B cell (primary cell): ENCODE measurements around the gene ARPC4. TPM values are rescaled to one million over a fixed set of nuclear protein-coding genes. Genes with fewer than 3 reads are reported as not detected.

Source experiments
- ATAC-seq: fragments of 200-7000 bp; cut with Tn5 transposase; one replicate; pipeline ENCODE4 v1.10.0; 2021; ENCODE audit warnings: low read depth, mild to moderate bottlenecking, moderate number of reproducible peaks, moderate library complexity
- CTCF ChIA-PET: fragments of 350-600 bp; sonication (Branson Sonifier 250); formaldehyde crosslinking; loops from one replicate; lab custom pipeline; 2021; ENCODE audit warnings: antibody characterized with exemption, inconsistent platforms; lab: Charles Lee
- POLR2A ChIA-PET: fragments of 350-600 bp; sonication (Branson Sonifier 250); formaldehyde crosslinking; loops from one replicate; lab custom pipeline; 2021; ENCODE audit warnings: antibody characterized with exemption; lab: Charles Lee
- DNase-seq: peaks from one replicate; pipeline ENCODE4 v3.0.0; 2013
- H2AFZ ChIP-seq: 2 replicates; pipeline ENCODE4 v1.6.1; 2012; ENCODE audit warnings: mild to moderate bottlenecking, low read depth, low read length; ENCODE audit not compliant: insufficient read depth, poor library complexity, severe bottlenecking
- H3K27ac ChIP-seq, 2 donors: 1 replicate in 1 of 2; 2 replicates in 1 of 2; pipeline ENCODE4 v1.5.1; 2012 to 2013; ENCODE audit warnings: low read length in 2 of 2, mild to moderate bottlenecking in 2 of 2, moderate library complexity in 1 of 2
- H3K27me3 ChIP-seq, 4 experiments: fragments of 200-600 bp in 1 of 4; sonication (generic) in 1 of 4; replicated peaks in 1 of 4; 1 replicate in 2 of 4; 2 replicates in 2 of 4; pipeline versions ENCODE4 v1.6.1 to v1.7.0; 2013 to 2016; ENCODE audit warnings: low read length in 3 of 4, mild to moderate bottlenecking in 2 of 4, mixed read lengths in 1 of 4, moderate library complexity in 1 of 4; ENCODE audit not compliant: insufficient read depth in 4 of 4, control insufficient read depth in 3 of 4; ENCODE audit errors: control extremely low read depth in 1 of 4
- H3K36me3 ChIP-seq, 2 experiments: replicated peaks in 1 of 2; 1 replicate in 1 of 2; 2 replicates in 1 of 2; pipeline versions ENCODE4 v1.6.1 to v1.7.1; 2013; ENCODE audit warnings: low read length in 1 of 2; ENCODE audit not compliant: insufficient read depth in 2 of 2, control insufficient read depth in 1 of 2; ENCODE audit errors: control extremely low read depth in 1 of 2, extremely low read depth in 1 of 2
- H3K4me1 ChIP-seq, 2 donors: fragments of 200-600 bp in 1 of 2; sonication (generic) in 1 of 2; 1 replicate in 1 of 2; 2 replicates in 1 of 2; pipeline versions ENCODE4 v1.5.1 to v1.6.1; 2013 to 2017; ENCODE audit warnings: low read length in 2 of 2; ENCODE audit not compliant: control insufficient read depth in 2 of 2, insufficient read depth in 2 of 2
- H3K4me2 ChIP-seq: replicated peaks from 2 replicates; pipeline ENCODE3; 2012; ENCODE audit warnings: mild to moderate bottlenecking, low read depth, low read length; ENCODE audit not compliant: poor library complexity, severe bottlenecking
- H3K4me3 ChIP-seq, 5 experiments: fragments of 200-600 bp in 1 of 5; sonication (generic) in 1 of 5; 1 replicate in 3 of 5; 2 replicates in 2 of 5; pipeline versions ENCODE4 v1.5.1 to v1.7.0; 2011 to 2016; ENCODE audit warnings: low read length in 4 of 5, mild to moderate bottlenecking in 4 of 5, low read depth in 2 of 5, control low read depth in 1 of 5, moderate library complexity in 1 of 5; ENCODE audit not compliant: insufficient read depth in 1 of 5; ENCODE audit errors: control extremely low read depth in 1 of 5, extremely low read depth in 1 of 5
- H3K79me2 ChIP-seq: fragments of 200-600 bp; sonication (generic); one replicate; pipeline ENCODE4 v1.6.0; 2016; ENCODE audit warnings: low read length; ENCODE audit not compliant: control insufficient read depth, insufficient read depth
- H3K9ac ChIP-seq: fragments of 200-600 bp; sonication (generic); 2 replicates; pipeline ENCODE4 v1.6.1; 2017; ENCODE audit warnings: mild to moderate bottlenecking, low read length, moderate library complexity
- H3K9me3 ChIP-seq, 3 donors: one replicate each; pipeline versions ENCODE4 v1.6.1 to v1.7.1; 2013; ENCODE audit warnings: low read length in 2 of 3; ENCODE audit not compliant: control insufficient read depth in 2 of 3, insufficient read depth in 1 of 3; ENCODE audit errors: control extremely low read depth in 1 of 3
- H4K20me1 ChIP-seq: 2 replicates; pipeline ENCODE4 v1.6.0; 2012; ENCODE audit warnings: mild to moderate bottlenecking, low read length; ENCODE audit not compliant: insufficient read depth, control insufficient read depth, poor library complexity, severe bottlenecking
- H3K27ac Mint-ChIP-seq: one replicate; pipeline ENCODE4 v1.8.0; 2021; ENCODE audit warnings: mixed read lengths
- H3K27me3 Mint-ChIP-seq: one replicate; pipeline ENCODE4 v1.8.0; 2021; ENCODE audit warnings: mixed read lengths
- H3K4me1 Mint-ChIP-seq: one replicate; pipeline ENCODE4 v1.8.0; 2021; ENCODE audit warnings: mixed read lengths
- H3K4me3 Mint-ChIP-seq: one replicate; pipeline ENCODE4 v1.8.0; 2021; ENCODE audit warnings: mixed read lengths
- H3K9me3 Mint-ChIP-seq: one replicate; pipeline ENCODE4 v1.8.0; 2022; ENCODE audit warnings: mixed read lengths; ENCODE audit not compliant: insufficient read depth
- CTCF ChIP-seq: fragments of 200-600 bp; IDR thresholded peaks from one replicate; pipeline ENCODE4 v1.8.0; 2022; ENCODE audit warnings: antibody characterized with exemption, mild to moderate bottlenecking
- EZH2 ChIP-seq: IDR thresholded peaks from 2 replicates; pipeline ENCODE4 v1.6.1; 2012; ENCODE audit warnings: borderline replicate concordance, low read depth, mild to moderate bottlenecking, moderate library complexity, low read length; ENCODE audit not compliant: insufficient read depth, poor library complexity, severe bottlenecking
- WGBS: methylation state at CpG from one replicate; pipeline ENCODE4 v1.1.5; 2013; ENCODE audit warnings: missing lambda C conversion rate; ENCODE audit not compliant: insufficient coverage; 5-methylcytosine and 5-hydroxymethylcytosine counted together
- intact Hi-C: fragments of 100-400 bp; cut with micrococcal nuclease; formaldehyde crosslinking; loops from one replicate; pipeline ENCODE4 v1.10.0; 2022
- polyA plus RNA-seq: library from polyadenylated mRNA; depleted of rRNA; stranded (reverse); fragments of >200 nt; gene quantifications from 2 replicates; pipeline ENCODE4 v1.2.3, GENCODE V29; 2012
- total RNA-seq, 2 donors: library from RNA; stranded (reverse); fragments of 120-200 nt in 1 of 2; gene quantifications; 1 replicate in 1 of 2; 2 replicates in 1 of 2; pipeline versions ENCODE4 v1.2.3 to v1.2.4, GENCODE V29; 2013 to 2022

Gene ARPC4
- total and polyA plus RNA-seq, 2 donors (not counting 1 experiment from before 2014, with no cell fraction given), result 110 to 174 TPM

DNA sequence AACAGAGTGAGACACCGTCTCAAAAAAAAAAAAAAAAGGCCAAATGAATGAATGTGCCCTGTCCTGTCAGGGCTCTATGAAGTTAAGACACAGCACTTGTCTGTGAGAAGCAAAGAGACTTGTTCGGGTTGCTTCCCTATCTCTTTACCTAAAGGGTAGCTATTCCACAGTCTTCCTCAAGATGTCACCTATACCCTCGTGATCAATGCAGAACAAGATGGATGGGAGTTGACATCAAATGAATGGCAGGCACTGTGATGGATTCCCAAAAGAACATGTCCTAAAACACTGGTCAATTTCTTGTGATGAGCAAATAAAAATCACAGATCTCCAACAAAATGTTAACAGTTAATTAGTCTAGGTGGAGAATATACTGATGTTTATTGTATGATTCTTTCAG lies 10.1 kb upstream of the ARPC4 start:
- Mint-ChIP-seq H3K4me1 (peaks cover 52% of the 10 kb centered on the region), H3K9me3 (no peaks in the 10 kb centered on the region), H3K4me3 (peak overlapping the region; percentile 61), H3K27ac (peak overlapping the region; percentile 83), H3K27me3 (no peaks in the 10 kb centered on the region)
- no peaks in the 10 kb centered on the region for H3K27me3 ChIP-seq
- peak overlapping the region in 1 of 2 donors; percentile 61 for H3K27ac ChIP-seq
- 90% methylated on average over 2 of the region's 3 CpGs for WGBS
- peak overlapping the region; percentile 59 for H3K4me2 ChIP-seq
- TF ChIP-seq CTCF (peak; percentile 25), EZH2 (no peak)
- DNase-seq, result peak; percentile 66
- POLR2A ChIA-PET, result interaction anchor here (0.7 to 3.7 kb wide), 4 partner anchors 10 to 205 kb away, joined by 3 to 18 read pairs (median 8); partner anchors contain the start of genes ARPC4, EMC3, OGG1 and TADA3
- H2AFZ ChIP-seq, result no peak overlapping the region
- no peaks in the 10 kb centered on the region for H3K9me3 ChIP-seq
- intact Hi-C loops, result loop anchor here (1.0 to 5.0 kb wide), 2 partner anchors 62 to 245 kb away; partner anchors contain the start of genes FANCD2 and RPUSD3
- peaks cover 2 to 45% of the 10 kb centered on the region in 2 experiments for H3K36me3 ChIP-seq
- ATAC-seq, result peak; percentile 22
- H3K79me2 ChIP-seq, result peaks cover 15% of the 10 kb centered on the region
- no peak overlapping the region for H3K4me3 ChIP-seq
- H3K9ac ChIP-seq, result no peak overlapping the region
- no peaks in the 10 kb centered on the region for H4K20me1 ChIP-seq
- H3K4me1 ChIP-seq, result peaks cover 50 to 52% of the 10 kb centered on the region in 2 donors
- CTCF ChIA-PET, result interaction anchor here (0.6 to 4.6 kb wide), 15 partner anchors 10 to 956 kb away, joined by 3 to 25 read pairs (median 4); partner anchors contain the start of genes ARPC4, EMC3, OGG1 and TADA3

DNA sequence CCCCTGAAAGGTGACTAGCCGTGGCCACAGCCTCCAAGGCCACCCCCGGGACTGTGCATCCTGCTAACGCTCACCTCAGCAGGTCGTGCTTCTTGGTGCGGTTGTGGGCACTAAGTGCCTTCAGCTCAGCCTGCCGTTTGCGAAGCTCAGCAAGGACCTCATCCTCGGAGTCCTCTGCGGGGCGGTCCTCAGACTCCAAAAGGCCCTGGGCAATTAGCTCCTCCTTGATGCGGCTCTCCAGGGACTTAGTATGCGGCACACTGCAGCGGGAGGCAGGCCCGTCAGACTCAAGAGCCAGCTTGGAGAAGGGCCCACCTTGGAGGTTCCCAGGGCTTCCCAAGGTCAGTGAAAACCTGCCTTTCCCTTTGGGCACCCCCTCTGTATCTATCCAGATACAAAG lies 8.9 kb upstream of the ARPC4 start:
- POLR2A ChIA-PET, result interaction anchor here (1.0 kb wide), 1 partner anchor 11 kb away, joined by 3 read pairs; no protein-coding TSS in a partner anchor
- no peaks in the 10 kb centered on the region for H3K9me3 ChIP-seq
- no peaks in the 10 kb centered on the region for H3K9me3 Mint-ChIP-seq
- no peak overlapping the region for H2AFZ ChIP-seq
- intact Hi-C loops, result loop anchor here (5.0 kb wide), 1 partner anchor 243 kb away; the partner anchor contains the start of gene FANCD2
- no peak overlapping the region for H3K4me2 ChIP-seq
- DNase-seq (no peak), ATAC-seq (no peak)
- over 99% methylated on average over 14 of the region's 14 CpGs for WGBS
- TF ChIP-seq CTCF (no peak), EZH2 (no peak)
- H3K4me3 Mint-ChIP-seq, result no peak overlapping the region
- H4K20me1 ChIP-seq, result no peaks in the 10 kb centered on the region
- no peak overlapping the region for H3K9ac ChIP-seq
- H3K4me3 ChIP-seq, result no peak overlapping the region
- CTCF ChIA-PET, result interaction anchor here (0.9 to 2.5 kb wide), 3 partner anchors 149 to 955 kb away, joined by 3 to 8 read pairs (median 3); no protein-coding TSS in a partner anchor
- no peak overlapping the region for H3K27ac ChIP-seq
- H3K36me3 ChIP-seq, result peaks cover 2 to 48% of the 10 kb centered on the region in 2 experiments
- H3K27me3 Mint-ChIP-seq, result no peaks in the 10 kb centered on the region
- no peaks in the 10 kb centered on the region for H3K27me3 ChIP-seq
- peaks cover 15% of the 10 kb centered on the region for H3K79me2 ChIP-seq
- no peak overlapping the region for H3K27ac Mint-ChIP-seq
- peaks cover 38 to 40% of the 10 kb centered on the region in 2 donors for H3K4me1 ChIP-seq
- H3K4me1 Mint-ChIP-seq, result peaks cover 41% of the 10 kb centered on the region
